Measurements from ENCODE around the gene LDLRAD3.

Gene LDLRAD3

GRCh38 chr11:35928688-35929395 is 15.0 kb upstream of the LDLRAD3 start:
- no peak for DNase-seq

- no peak for DNase-seq
Measured at GRCh38 chr11:35930466-35930865, 13.4 kb upstream of the LDLRAD3 start.

- no peak for DNase-seq
Measured at GRCh38 chr11:35932121-35932520, 11.7 kb upstream of the LDLRAD3 start.

GRCh38 chr11:35932681-35933319 is 11.1 kb upstream of the LDLRAD3 start:
- no peak for DNase-seq

- DNase-seq = no peak
Measured at GRCh38 chr11:35933320-35933871, 10.5 kb upstream of the LDLRAD3 start.

GRCh38 chr11:35934271-35934670 is 9.6 kb upstream of the LDLRAD3 start:
- no peak for DNase-seq

GRCh38 chr11:35934981-35935380 is 8.9 kb upstream of the LDLRAD3 start:
- no peak for DNase-seq

GRCh38 chr11:35935390-35935789 is 8.5 kb upstream of the LDLRAD3 start:
- DNase-seq = no peak

- DNase-seq = no peak
Measured at GRCh38 chr11:35937111-35937510, 6.8 kb upstream of the LDLRAD3 start.

GRCh38 chr11:35937700-35938099 is 6.2 kb upstream of the LDLRAD3 start:
- no peak for DNase-seq

- no peak for DNase-seq
Measured at GRCh38 chr11:35938231-35938630, 5.6 kb upstream of the LDLRAD3 start.

- DNase-seq = no peak
Measured at GRCh38 chr11:35943309-35943708, 553 bp upstream of the LDLRAD3 start.

- no peak for DNase-seq
Measured at GRCh38 chr11:35944503-35945136, 758 bp downstream of the LDLRAD3 start.

GRCh38 chr11:35945137-35945518 is 1.3 kb downstream of the LDLRAD3 start:
- no peak for DNase-seq

- no peak for DNase-seq
Measured at GRCh38 chr11:35946766-35947165, 2.9 kb downstream of the LDLRAD3 start.

- no peak for DNase-seq
Measured at GRCh38 chr11:35947437-35947836, 3.6 kb downstream of the LDLRAD3 start.

GRCh38 chr11:35949242-35949641 is 5.4 kb downstream of the LDLRAD3 start:
- DNase-seq = no peak

GRCh38 chr11:35950082-35950481 is 6.2 kb downstream of the LDLRAD3 start:
- DNase-seq = no peak

GRCh38 chr11:35951680-35952079 is 7.8 kb downstream of the LDLRAD3 start:
- no peak for DNase-seq

- no peak for DNase-seq
Measured at GRCh38 chr11:35953081-35953760, 9.4 kb downstream of the LDLRAD3 start.

GRCh38 chr11:35954205-35954604 is 10.3 kb downstream of the LDLRAD3 start:
- no peak for DNase-seq

GRCh38 chr11:35955636-35956035 is 11.8 kb downstream of the LDLRAD3 start:
- DNase-seq = no peak

GRCh38 chr11:35962369-35963138 is 18.7 kb downstream of the LDLRAD3 start:
- no peak for DNase-seq

Data from activated T-cell treated with anti-CD3 and anti-CD28 coated beads for 4 hours (primary cell).